Naive thymus-derived CD8-positive, alpha-beta T cell (primary cell): ENCODE results near the gene TTLL5. TPM values are rescaled to one million over a fixed set of nuclear protein-coding genes. Genes with fewer than 3 reads are reported as not detected.

ENCODE experiments used
- ATAC-seq, 2 donors: fragments of 150-1000 bp; cut with Tn5 transposase in 1 of 2; sonication (Bioruptor Pico), chemical (Tn5 transposase) in 1 of 2; 1 replicate in 1 of 2; 2 replicates in 1 of 2; pipeline ENCODE4 v1.10.0; 2021; ENCODE audit warnings: mild to moderate bottlenecking in 2 of 2, moderate library complexity in 2 of 2
- POLR2A ChIA-PET: fragments of 350-600 bp; sonication (Branson Sonifier 250); formaldehyde crosslinking; loops from one replicate; lab custom pipeline; 2021; ENCODE audit warnings: antibody characterized with exemption; lab: Charles Lee
- DNase-seq, 10 donors: peaks; one replicate each; pipeline versions ENCODE4 v3.0.0 to v3.0.0-alpha.2; 2020 to 2022
- H3K27ac Mint-ChIP-seq, 10 donors: one replicate each; pipeline ENCODE4 v1.8.0; 2020 to 2022; ENCODE audit warnings: mild to moderate bottlenecking in 10 of 10, mixed read lengths in 10 of 10, moderate library complexity in 4 of 10, inconsistent platforms in 1 of 10
- H3K27me3 Mint-ChIP-seq, 5 donors: one replicate each; pipeline ENCODE4 v1.8.0; 2021 to 2022; ENCODE audit warnings: mixed read lengths in 5 of 5
- H3K36me3 Mint-ChIP-seq, 3 donors: one replicate each; pipeline ENCODE4 v1.8.0; 2020 to 2022; ENCODE audit warnings: mixed read lengths in 3 of 3, mild to moderate bottlenecking in 2 of 3, inconsistent platforms in 1 of 3
- H3K4me1 Mint-ChIP-seq, 4 donors: one replicate each; pipeline ENCODE4 v1.8.0; 2021 to 2022; ENCODE audit warnings: mixed read lengths in 4 of 4
- H3K4me3 Mint-ChIP-seq, 10 donors: one replicate each; pipeline ENCODE4 v1.8.0; 2020 to 2022; ENCODE audit warnings: mild to moderate bottlenecking in 10 of 10, mixed read lengths in 10 of 10, moderate library complexity in 6 of 10, inconsistent platforms in 1 of 10
- H3K9me3 Mint-ChIP-seq, 9 donors: one replicate each; pipeline ENCODE4 v1.8.0; 2020 to 2022; ENCODE audit warnings: mixed read lengths in 9 of 9, mild to moderate bottlenecking in 3 of 9, inconsistent platforms in 1 of 9, moderate library complexity in 1 of 9
- polyA plus RNA-seq, 3 donors: library from polyadenylated mRNA; unstranded; fragments of 300-500 nt; fragmentation: Illumina TruSeq; gene quantifications; one replicate each; pipeline ENCODE4 v1.2.3, GENCODE V29; 2021
- total RNA-seq, 8 experiments: library from RNA in 2 of 8; stranded (reverse) in 2 of 8; gene quantifications; one replicate each; pipeline ENCODE4 v1.2.3 and lab custom pipeline; 2021 to 2026

The TTLL5 gene
- total RNA-seq (10 to 100 TPM; 17.2 to 19.2 TPM), polyA plus RNA-seq (10 to 100 TPM in 1 of 3 donors, 1 to 10 TPM in 2; 5.9 to 12.1 (median 8.8) TPM), total RNA-seq (lab: John Stamatoyannopoulos, UW) (26.2 to 34.4 (median 31.2) reads per million in 6 experiments)

DNA sequence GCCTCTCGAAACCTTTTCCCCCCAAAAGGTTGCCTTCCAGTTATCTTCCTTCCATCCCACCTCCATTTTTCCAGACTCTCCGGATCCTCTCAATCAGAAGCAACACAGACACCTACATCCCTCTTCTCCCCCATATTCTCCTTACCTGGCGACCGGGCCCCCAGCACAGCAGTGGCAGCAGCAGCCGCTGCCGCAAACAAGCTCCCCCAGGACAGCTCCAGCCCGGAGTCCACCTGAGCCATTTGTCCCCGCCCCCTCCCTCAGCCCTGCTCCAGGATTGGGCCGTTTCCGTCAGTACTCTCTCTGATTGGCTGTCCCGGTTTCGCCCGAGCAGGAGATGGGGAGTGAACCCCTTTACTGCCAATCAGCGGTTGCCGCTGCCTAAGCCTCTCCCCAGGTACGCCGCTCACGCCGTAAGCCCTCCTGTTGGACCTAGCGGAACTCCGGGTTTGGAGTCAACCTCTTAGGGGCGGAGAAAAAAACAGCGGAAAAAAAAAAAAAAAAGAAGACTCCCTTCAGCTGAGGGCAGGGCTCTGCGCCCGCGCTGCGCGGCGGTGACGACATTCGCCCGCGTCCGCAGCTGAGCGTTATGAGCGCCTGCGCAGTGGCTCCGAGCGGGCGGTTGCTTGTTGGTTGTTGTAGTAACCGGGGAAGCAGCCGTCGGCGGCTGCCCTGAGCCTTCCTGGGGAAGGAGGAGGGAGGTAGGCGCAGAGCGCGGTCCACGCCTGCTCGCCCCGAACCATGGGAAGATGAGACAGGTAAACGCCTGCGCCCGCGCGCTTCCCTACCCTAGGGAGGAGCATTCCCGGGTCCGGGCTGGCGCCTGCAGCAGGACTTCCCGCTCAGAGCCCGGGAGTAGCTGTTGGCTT is at the start of gene TTLL5, which contains the start of gene ERG28:
TSS of gene TTLL5 (plus strand) at position 617 of the 869 bp plus-strand sequence. CDS start 1,904 bp downstream, outside the sequence.
TSS of gene ERG28 (minus strand) at position 247 of the 869 bp plus-strand sequence. CDS start 3,374 bp downstream, outside the sequence.
- DNase-seq (peak; percentile 93 to 98 (median 97)), ATAC-seq (peak; percentile 94)
- Mint-ChIP-seq H3K36me3 (peaks cover 0 to 25% (median 3%) of the 10 kb centered on the region in 3 donors), H3K27ac (peak within 1 kb of the TSS; percentile 92 to 99 (median 98)), H3K27me3 (no peaks in the 10 kb centered on the region), H3K4me1 (peaks cover 7 to 36% (median 26%) of the 10 kb centered on the region in 4 donors), H3K4me3 (peak within 1 kb of the TSS; percentile 90 to 100 (median 97)), H3K9me3 (no peaks in the 10 kb centered on the region)
- POLR2A ChIA-PET = interaction anchor here (0.6 to 1.8 kb wide), 8 partner anchors 138 to 677 kb away, joined by 3 to 5 read pairs (median 3); partner anchors contain the start of genes BATF and TGFB3

DNA sequence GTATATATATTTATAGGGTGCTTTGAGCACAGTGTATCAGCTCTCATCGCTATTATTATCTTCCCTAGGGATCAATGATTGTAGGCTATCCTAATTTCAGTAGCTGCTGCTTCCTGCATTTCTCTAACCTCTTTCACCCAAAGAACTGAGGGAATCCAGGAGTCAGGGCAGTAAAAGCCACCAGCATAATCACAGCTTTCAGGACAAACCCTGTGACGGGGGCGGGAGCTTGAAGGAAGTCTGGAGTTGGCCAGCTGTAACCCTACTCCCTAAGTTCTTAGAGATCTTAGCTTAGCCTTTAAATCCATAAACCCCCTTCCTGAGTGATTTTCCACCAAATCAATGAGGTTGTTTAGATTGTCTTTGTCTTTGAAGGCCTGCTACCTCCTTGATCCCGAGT is 48.9 kb upstream of the TTLL5 start:
- Mint-ChIP-seq H3K4me3 (no peak overlapping the region), H3K4me1 (peaks cover 0 to 7% (median 1%) of the 10 kb centered on the region in 4 donors), H3K27me3 (peaks cover 0 to 5% (median 0%) of the 10 kb centered on the region in 5 donors), H3K9me3 (peaks cover 0 to 19% (median 6%) of the 10 kb centered on the region in 9 donors), H3K27ac (no peak overlapping the region), H3K36me3 (peaks cover 0 to 21% (median 16%) of the 10 kb centered on the region in 3 donors)
- no peak for ATAC-seq
- DNase-seq = no peak
- POLR2A ChIA-PET = no interaction called here

DNA sequence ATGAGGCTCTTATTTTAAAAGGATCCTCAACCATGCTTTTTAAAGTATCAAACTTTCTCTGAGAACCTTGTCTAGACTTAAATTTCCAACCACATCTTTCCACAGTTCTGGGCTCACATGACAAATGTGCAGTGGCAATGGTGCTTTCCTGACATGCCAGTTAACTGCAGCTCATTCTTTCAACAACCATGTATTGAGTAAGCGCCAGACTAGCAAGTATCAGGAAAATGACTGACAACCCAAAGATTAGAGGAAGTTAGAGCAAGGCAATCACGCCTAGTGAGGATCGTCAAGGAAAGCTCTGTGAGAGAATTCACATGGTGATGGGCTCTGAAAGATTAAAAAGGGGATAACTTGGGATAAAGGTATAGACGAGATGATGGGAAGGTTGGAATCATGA is 46.9 kb upstream of the TTLL5 start:
- peaks cover 0 to 9% (median 0%) of the 10 kb centered on the region in 9 donors for H3K9me3 Mint-ChIP-seq
- POLR2A ChIA-PET = no interaction called here
- peaks cover 0 to 7% (median 1%) of the 10 kb centered on the region in 4 donors for H3K4me1 Mint-ChIP-seq
- H3K27ac Mint-ChIP-seq = no peak overlapping the region
- no peak overlapping the region for H3K4me3 Mint-ChIP-seq
- H3K27me3 Mint-ChIP-seq = peaks cover 0 to 2% (median 0%) of the 10 kb centered on the region in 5 donors
- ATAC-seq (no peak), DNase-seq (no peak)
- H3K36me3 Mint-ChIP-seq = peaks cover 0 to 5% (median 3%) of the 10 kb centered on the region in 3 donors

DNA sequence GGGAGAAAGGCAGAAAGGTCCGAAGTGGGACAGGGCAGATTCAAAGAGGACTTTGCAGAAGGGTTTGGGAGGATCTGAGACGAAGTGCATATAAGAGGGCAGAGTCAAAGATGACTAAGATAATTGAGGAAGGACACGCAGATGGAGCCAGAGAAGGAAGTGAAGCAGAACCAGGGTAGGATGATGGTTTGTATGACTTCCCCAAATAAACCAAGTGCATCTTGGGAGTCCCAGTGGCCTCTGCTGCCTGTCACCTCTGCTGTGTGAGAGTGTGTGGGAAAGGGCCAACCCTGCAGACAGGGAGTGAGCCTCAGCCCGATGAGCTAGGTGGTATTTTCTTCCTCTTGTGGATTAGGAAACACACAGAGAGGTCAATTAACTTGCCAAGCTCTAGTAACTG is 45.8 kb upstream of the TTLL5 start:
- no peak for DNase-seq
- peaks cover 0 to 7% (median 1%) of the 10 kb centered on the region in 4 donors for H3K4me1 Mint-ChIP-seq
- peaks cover 0 to 9% (median 0%) of the 10 kb centered on the region in 9 donors for H3K9me3 Mint-ChIP-seq
- POLR2A ChIA-PET = no interaction called here
- peaks cover 0 to 5% (median 3%) of the 10 kb centered on the region in 3 donors for H3K36me3 Mint-ChIP-seq
- H3K27me3 Mint-ChIP-seq = no peaks in the 10 kb centered on the region
- no peak overlapping the region for H3K4me3 Mint-ChIP-seq
- ATAC-seq = no peak
- H3K27ac Mint-ChIP-seq = peak overlapping the region in 1 of 10 donors; percentile 10

- Mint-ChIP-seq H3K27ac (no peak overlapping the region), H3K4me1 (peaks cover 0 to 7% (median 1%) of the 10 kb centered on the region in 4 donors), H3K27me3 (no peaks in the 10 kb centered on the region), H3K9me3 (no peaks in the 10 kb centered on the region), H3K36me3 (peaks cover 0 to 1% (median 0%) of the 10 kb centered on the region in 3 donors), H3K4me3 (no peak overlapping the region)
- no peak for DNase-seq
- POLR2A ChIA-PET = interaction anchor here (0.5 kb wide), 1 partner anchor 287 kb away, joined by 3 read pairs; no protein-coding TSS in a partner anchor
- no peak for ATAC-seq
These were observed 41.5 kb upstream of the TTLL5 start for GRCh38 chr14:75619548-75619947.

DNA sequence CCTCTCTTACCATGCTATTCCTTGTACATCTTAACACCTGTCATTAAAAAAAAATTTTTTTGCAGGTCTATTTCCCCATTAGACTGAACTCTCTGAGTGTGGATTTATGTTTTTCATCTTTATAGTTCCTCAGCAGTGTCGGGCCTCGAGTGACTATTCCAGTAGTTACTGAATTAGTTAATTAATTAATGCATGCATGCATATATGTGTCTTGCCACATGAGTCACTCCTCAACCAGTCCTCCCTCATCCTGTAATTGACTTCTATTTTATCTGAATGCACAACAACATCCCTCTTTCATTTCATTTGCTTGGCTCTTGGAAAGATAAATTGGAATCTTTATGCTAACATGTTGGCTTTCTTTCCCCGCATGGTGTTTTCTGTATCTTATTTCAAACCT is 36.0 kb upstream of the TTLL5 start:
- Mint-ChIP-seq H3K9me3 (no peaks in the 10 kb centered on the region), H3K36me3 (peaks cover 0 to 2% (median 0%) of the 10 kb centered on the region in 3 donors), H3K4me1 (no peaks in the 10 kb centered on the region), H3K4me3 (no peak overlapping the region), H3K27ac (no peak overlapping the region), H3K27me3 (no peaks in the 10 kb centered on the region)
- ATAC-seq (no peak), DNase-seq (no peak)
- POLR2A ChIA-PET = no interaction called here

GRCh38 chr14:75626396-75626795 is 34.6 kb upstream of the TTLL5 start:
- POLR2A ChIA-PET = no interaction called here
- H3K36me3 Mint-ChIP-seq = peaks cover 0 to 2% (median 0%) of the 10 kb centered on the region in 3 donors
- no peak overlapping the region for H3K27ac Mint-ChIP-seq
- no peaks in the 10 kb centered on the region for H3K27me3 Mint-ChIP-seq
- DNase-seq = no peak
- no peak overlapping the region for H3K4me3 Mint-ChIP-seq
- ATAC-seq = no peak
- no peaks in the 10 kb centered on the region for H3K9me3 Mint-ChIP-seq
- H3K4me1 Mint-ChIP-seq = no peaks in the 10 kb centered on the region

- no peaks in the 10 kb centered on the region for H3K9me3 Mint-ChIP-seq
- H3K27me3 Mint-ChIP-seq = no peaks in the 10 kb centered on the region
- ATAC-seq (no peak), DNase-seq (no peak)
- no peak overlapping the region for H3K4me3 Mint-ChIP-seq
- H3K36me3 Mint-ChIP-seq = peaks cover 0 to 2% (median 0%) of the 10 kb centered on the region in 3 donors
- POLR2A ChIA-PET = no interaction called here
- H3K27ac Mint-ChIP-seq = no peak overlapping the region
- H3K4me1 Mint-ChIP-seq = no peaks in the 10 kb centered on the region
These were observed 34.2 kb upstream of the TTLL5 start for GRCh38 chr14:75626863-75627262.

DNA sequence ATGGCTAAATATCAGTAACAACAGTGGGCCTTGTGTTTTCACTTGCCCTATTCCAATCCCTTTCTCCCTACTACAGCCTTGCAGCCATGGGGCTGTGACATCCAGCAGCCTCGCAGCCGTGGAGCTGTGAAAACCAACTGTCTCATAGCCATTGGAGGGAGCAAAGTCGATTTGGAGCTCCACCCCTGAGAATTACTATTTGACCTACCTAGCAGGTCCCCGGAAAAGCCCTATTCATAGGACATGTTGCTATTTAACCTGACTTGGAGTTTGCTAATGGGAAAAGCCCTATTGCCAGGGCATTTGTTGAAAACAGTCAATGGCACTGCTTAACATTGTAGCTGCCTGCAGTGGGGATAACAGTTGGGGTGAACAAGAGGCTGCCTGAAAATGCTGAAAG is 33.6 kb upstream of the TTLL5 start:
- POLR2A ChIA-PET = no interaction called here
- Mint-ChIP-seq H3K36me3 (peaks cover 0 to 2% (median 0%) of the 10 kb centered on the region in 3 donors), H3K27ac (no peak overlapping the region)

GRCh38 chr14:75628816-75629215 is 32.2 kb upstream of the TTLL5 start:
- no peak for DNase-seq
- Mint-ChIP-seq H3K9me3 (no peaks in the 10 kb centered on the region), H3K36me3 (peaks cover 0 to 2% (median 0%) of the 10 kb centered on the region in 3 donors), H3K27ac (no peak overlapping the region), H3K4me1 (no peaks in the 10 kb centered on the region), H3K27me3 (no peaks in the 10 kb centered on the region), H3K4me3 (no peak overlapping the region)
- POLR2A ChIA-PET = no interaction called here
- no peak for ATAC-seq

More for the DNA sequence above, 33.6 kb upstream of the TTLL5 start:
- DNase-seq (no peak), ATAC-seq (no peak)
- Mint-ChIP-seq H3K27me3 (no peaks in the 10 kb centered on the region), H3K4me1 (no peaks in the 10 kb centered on the region), H3K9me3 (no peaks in the 10 kb centered on the region), H3K4me3 (no peak overlapping the region)

DNA sequence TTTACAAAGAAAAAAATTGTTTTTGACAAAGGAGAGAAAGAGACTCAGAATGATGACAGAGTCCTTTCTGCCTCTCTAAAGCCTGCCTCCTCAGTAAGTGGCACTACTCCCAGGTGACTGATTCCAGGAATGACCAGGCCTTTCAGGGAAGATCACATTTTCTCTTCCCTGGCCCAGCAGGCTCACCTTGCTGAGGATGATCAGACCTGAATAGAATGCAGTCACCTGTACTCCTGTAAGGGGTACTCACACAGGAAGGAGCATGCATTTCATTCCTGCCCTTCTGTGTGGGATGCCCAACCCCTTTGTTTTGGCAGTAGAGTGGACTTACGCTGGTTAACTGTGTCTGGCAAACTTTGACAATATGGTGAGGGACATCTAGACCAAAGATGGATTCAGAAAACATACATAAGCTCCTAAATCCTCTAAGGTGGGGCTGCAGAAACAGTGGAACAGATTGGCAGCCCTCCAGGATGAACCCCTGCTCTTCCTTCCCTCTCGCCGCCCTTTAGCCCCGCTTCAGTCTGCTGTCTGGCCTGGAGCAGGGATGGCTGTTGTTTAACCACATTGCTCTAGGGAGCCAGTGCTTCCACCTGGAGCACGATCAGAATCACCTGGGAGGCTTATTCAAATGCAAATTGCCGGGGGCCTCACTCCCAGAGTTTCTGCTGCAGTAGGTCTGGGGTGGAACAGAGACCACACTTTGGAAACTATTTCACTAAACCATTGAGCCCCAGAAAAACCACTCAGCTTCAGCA is 30.2 kb upstream of the TTLL5 start:
- ATAC-seq (no peak), DNase-seq (no peak)
- H3K9me3 Mint-ChIP-seq = no peaks in the 10 kb centered on the region
- POLR2A ChIA-PET = no interaction called here
- H3K4me3 Mint-ChIP-seq = no peak overlapping the region
- no peaks in the 10 kb centered on the region for H3K27me3 Mint-ChIP-seq
- peaks cover 0 to 2% (median 0%) of the 10 kb centered on the region in 3 donors for H3K36me3 Mint-ChIP-seq
- H3K4me1 Mint-ChIP-seq = no peaks in the 10 kb centered on the region
- peak overlapping the region in 1 of 10 donors; percentile 13 for H3K27ac Mint-ChIP-seq

GRCh38 chr14:75631453-75631831 is 29.6 kb upstream of the TTLL5 start:
- ATAC-seq (no peak), DNase-seq (no peak)
- POLR2A ChIA-PET = no interaction called here
- H3K36me3 Mint-ChIP-seq = peaks cover 0 to 2% (median 0%) of the 10 kb centered on the region in 3 donors
- no peak overlapping the region for H3K4me3 Mint-ChIP-seq
- H3K27me3 Mint-ChIP-seq = no peaks in the 10 kb centered on the region
- H3K9me3 Mint-ChIP-seq = no peaks in the 10 kb centered on the region
- no peaks in the 10 kb centered on the region for H3K4me1 Mint-ChIP-seq
- no peak overlapping the region for H3K27ac Mint-ChIP-seq
